Fibroblast of lung (primary cell): ENCODE measurements around the gene MUC2. TPM values are rescaled to one million over a fixed set of nuclear protein-coding genes. Genes with fewer than 3 reads are reported as not detected.

Experiments
- DNase-seq, 2 donors: peaks; one replicate each; pipeline versions ENCODE4 v3.0.0 to v3.0.0-alpha.2; 2010; ENCODE audit warnings: low read depth in 2 of 2
- H2AFZ ChIP-seq: 2 replicates; pipeline ENCODE4 v1.5.1; 2012; ENCODE audit warnings: low read length, control low read depth, inconsistent platforms
- H3K27ac ChIP-seq: 2 replicates; pipeline ENCODE4 v1.5.1; 2011; ENCODE audit warnings: low read length, control low read depth; ENCODE audit not compliant: insufficient read depth
- H3K27me3 ChIP-seq: 2 replicates; pipeline ENCODE4 v1.5.1; 2011; ENCODE audit warnings: mild to moderate bottlenecking, low read length; ENCODE audit not compliant: control insufficient read depth, insufficient read depth
- H3K36me3 ChIP-seq: 2 replicates; pipeline ENCODE4 v1.5.1; 2011; ENCODE audit warnings: low read length; ENCODE audit not compliant: control insufficient read depth, insufficient read depth
- H3K4me1 ChIP-seq: 2 replicates; pipeline ENCODE4 v1.5.1; 2011; ENCODE audit warnings: low read length; ENCODE audit not compliant: control insufficient read depth, insufficient read depth; ENCODE audit errors: extremely low read depth
- H3K4me2 ChIP-seq: 2 replicates; pipeline ENCODE4 v1.5.1; 2011; ENCODE audit warnings: low read length, control low read depth; ENCODE audit not compliant: insufficient read depth; ENCODE audit errors: extremely low read depth
- H3K4me3 ChIP-seq, 4 experiments: fragments of 200-600 bp in 1 of 4; sonication (generic) in 1 of 4; replicated peaks in 1 of 4; 2 replicates each; pipeline ENCODE4 v1.5.1; 2011 to 2016; ENCODE audit warnings: low read length in 4 of 4, low read depth in 3 of 4, mild to moderate bottlenecking in 3 of 4, control low read depth in 2 of 4, inconsistent platforms in 1 of 4, mixed read lengths in 1 of 4; ENCODE audit not compliant: insufficient read depth in 1 of 4; ENCODE audit errors: control extremely low read depth in 1 of 4
- H3K79me2 ChIP-seq: 2 replicates; pipeline ENCODE4 v1.5.1; 2012; ENCODE audit warnings: mild to moderate bottlenecking, low read length, inconsistent platforms; ENCODE audit not compliant: control insufficient read depth, insufficient read depth
- H3K9ac ChIP-seq: 2 replicates; pipeline ENCODE4 v1.5.1; 2011; ENCODE audit warnings: mild to moderate bottlenecking, low read length, control low read depth; ENCODE audit not compliant: insufficient read depth
- H3K9me3 ChIP-seq: 2 replicates; pipeline ENCODE4 v1.5.1; 2012; ENCODE audit warnings: low read depth, low read length; ENCODE audit not compliant: control insufficient read depth, insufficient read depth
- H4K20me1 ChIP-seq: 2 replicates; pipeline ENCODE4 v1.5.1; 2011; ENCODE audit warnings: low read length; ENCODE audit not compliant: control insufficient read depth, insufficient read depth; ENCODE audit errors: extremely low read depth
- EZH2 ChIP-seq: IDR thresholded peaks from 2 replicates; pipeline ENCODE4 v1.5.1; 2012; ENCODE audit warnings: low read length, control low read depth, mild to moderate bottlenecking; ENCODE audit errors: missing control alignments
- polyA plus RNA-seq, 2 donors: library from polyadenylated mRNA; depleted of rRNA in 1 of 2; stranded (reverse) in 1 of 2; unstranded in 1 of 2; fragments of >200 nt; gene quantifications; 2 replicates each; pipeline ENCODE4 v1.2.1, GENCODE V29; 2011 to 2012; ENCODE audit warnings: missing spikeins in 1 of 2
- total RNA-seq: library from RNA; depleted of rRNA; stranded (reverse); fragments of >200 nt; gene quantifications from 2 replicates; pipeline ENCODE4 v1.2.1, GENCODE V29; 2014
- TF ChIP-seq, protein P1 (sequence below), 2 donors: IDR thresholded peaks in 1 of 2; conservative IDR thresholded peaks in 1 of 2; 1 replicate in 1 of 2; 2 replicates in 1 of 2; pipeline ENCODE4 v1.5.1; 2011 to 2012; ENCODE audit warnings: low read length in 2 of 2, control low read depth in 1 of 2, inconsistent platforms in 1 of 2, low read depth in 1 of 2, mild to moderate bottlenecking in 1 of 2

The MUC2 gene
- total and polyA plus RNA-seq, 2 donors (not counting 1 experiment from before 2014, with no cell fraction given), result not detected

DNA sequence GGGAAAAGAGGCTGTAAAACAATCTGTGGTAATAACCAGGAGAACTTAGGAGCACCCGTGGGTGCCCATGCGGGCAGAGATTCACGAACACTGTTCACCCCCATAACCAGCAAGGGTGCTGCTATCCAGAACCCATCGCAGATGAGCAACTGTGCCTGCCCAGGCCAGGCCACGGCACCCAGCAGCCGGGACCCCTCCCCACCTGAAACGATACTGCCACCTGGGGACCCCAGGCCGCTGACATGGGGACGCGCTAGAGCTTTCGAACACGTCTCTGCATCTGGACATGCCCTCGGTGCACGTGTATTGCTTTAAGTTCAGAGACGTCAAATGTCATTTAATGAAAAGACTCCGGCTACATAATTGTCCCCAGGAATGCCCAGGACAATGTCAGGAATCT lies 14.3 kb upstream of the MUC2 start:
- Histone ChIP-seq H3K9me3 (no peaks in the 10 kb centered on the region), H4K20me1 (no peaks in the 10 kb centered on the region), H3K4me3 (no peak overlapping the region), H3K27me3 (peaks cover 8% of the 10 kb centered on the region), H3K9ac (no peak overlapping the region), H3K36me3 (no peaks in the 10 kb centered on the region), H3K79me2 (no peaks in the 10 kb centered on the region), H3K27ac (no peak overlapping the region), H2AFZ (no peak overlapping the region), H3K4me1 (no peaks in the 10 kb centered on the region), H3K4me2 (no peak overlapping the region)
- no peak for DNase-seq
- TF ChIP-seq EZH2, result no peak
- TF ChIP-seq, protein P1, sequence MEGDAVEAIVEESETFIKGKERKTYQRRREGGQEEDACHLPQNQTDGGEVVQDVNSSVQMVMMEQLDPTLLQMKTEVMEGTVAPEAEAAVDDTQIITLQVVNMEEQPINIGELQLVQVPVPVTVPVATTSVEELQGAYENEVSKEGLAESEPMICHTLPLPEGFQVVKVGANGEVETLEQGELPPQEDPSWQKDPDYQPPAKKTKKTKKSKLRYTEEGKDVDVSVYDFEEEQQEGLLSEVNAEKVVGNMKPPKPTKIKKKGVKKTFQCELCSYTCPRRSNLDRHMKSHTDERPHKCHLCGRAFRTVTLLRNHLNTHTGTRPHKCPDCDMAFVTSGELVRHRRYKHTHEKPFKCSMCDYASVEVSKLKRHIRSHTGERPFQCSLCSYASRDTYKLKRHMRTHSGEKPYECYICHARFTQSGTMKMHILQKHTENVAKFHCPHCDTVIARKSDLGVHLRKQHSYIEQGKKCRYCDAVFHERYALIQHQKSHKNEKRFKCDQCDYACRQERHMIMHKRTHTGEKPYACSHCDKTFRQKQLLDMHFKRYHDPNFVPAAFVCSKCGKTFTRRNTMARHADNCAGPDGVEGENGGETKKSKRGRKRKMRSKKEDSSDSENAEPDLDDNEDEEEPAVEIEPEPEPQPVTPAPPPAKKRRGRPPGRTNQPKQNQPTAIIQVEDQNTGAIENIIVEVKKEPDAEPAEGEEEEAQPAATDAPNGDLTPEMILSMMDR (conservative IDR thresholded peaks at IDR 0.05 in 1 of 2, IDR thresholded peaks at IDR 0.05 in 1 of 2; ENCODE audit: low read depth in 1 of 2, low read length in 2 of 2), result no peak

GRCh38 chr11:1060852-1061616 lies 13.6 kb upstream of the MUC2 start:
- Histone ChIP-seq H3K9ac (no peak overlapping the region), H3K79me2 (no peaks in the 10 kb centered on the region), H3K4me1 (no peaks in the 10 kb centered on the region), H3K4me3 (no peak overlapping the region), H2AFZ (no peak overlapping the region), H3K9me3 (no peaks in the 10 kb centered on the region), H3K4me2 (no peak overlapping the region), H4K20me1 (no peaks in the 10 kb centered on the region), H3K27ac (no peak overlapping the region), H3K36me3 (no peaks in the 10 kb centered on the region), H3K27me3 (peaks cover 3% of the 10 kb centered on the region)
- DNase-seq, result peak; percentile 24 to 82
- TF ChIP-seq EZH2, result no peak
- TF ChIP-seq, protein P1 (conservative IDR thresholded peaks at IDR 0.05 in 1 of 2, IDR thresholded peaks at IDR 0.05 in 1 of 2; ENCODE audit: low read depth in 1 of 2, low read length in 2 of 2), result no peak

GRCh38 chr11:1062075-1062820 lies 12.4 kb upstream of the MUC2 start:
- Histone ChIP-seq H3K27ac (no peak overlapping the region), H3K27me3 (no peaks in the 10 kb centered on the region), H3K4me2 (no peak overlapping the region), H4K20me1 (no peaks in the 10 kb centered on the region), H3K36me3 (no peaks in the 10 kb centered on the region), H3K4me1 (no peaks in the 10 kb centered on the region), H3K9me3 (no peaks in the 10 kb centered on the region), H2AFZ (no peak overlapping the region), H3K9ac (no peak overlapping the region), H3K4me3 (no peak overlapping the region), H3K79me2 (no peaks in the 10 kb centered on the region)
- no peak for TF ChIP-seq EZH2
- TF ChIP-seq, protein P1 (conservative IDR thresholded peaks at IDR 0.05 in 1 of 2, IDR thresholded peaks at IDR 0.05 in 1 of 2; ENCODE audit: low read depth in 1 of 2, low read length in 2 of 2), result no peak
- DNase-seq, result no peak
